Breast epithelium (tissue), 3 donors: ENCODE measurements around the gene PTGES.

ENCODE experiments used
- POLR2AphosphoS5 ChIP-seq, 3 donors: sonication (generic); formaldehyde crosslinking; IDR thresholded peaks; one replicate each; pipeline ENCODE4 v1.6.1; 2017; ENCODE audit warnings: antibody characterized with exemption in 3 of 3
- TF ChIP-seq, protein P1 (sequence below), 3 donors: fragments of 450-650 bp; IDR thresholded peaks; one replicate each; pipeline ENCODE4 v1.5.1; 2016 to 2017; ENCODE audit warnings: antibody characterized with exemption in 3 of 3, mild to moderate bottlenecking in 3 of 3, moderate library complexity in 3 of 3

DNA sequence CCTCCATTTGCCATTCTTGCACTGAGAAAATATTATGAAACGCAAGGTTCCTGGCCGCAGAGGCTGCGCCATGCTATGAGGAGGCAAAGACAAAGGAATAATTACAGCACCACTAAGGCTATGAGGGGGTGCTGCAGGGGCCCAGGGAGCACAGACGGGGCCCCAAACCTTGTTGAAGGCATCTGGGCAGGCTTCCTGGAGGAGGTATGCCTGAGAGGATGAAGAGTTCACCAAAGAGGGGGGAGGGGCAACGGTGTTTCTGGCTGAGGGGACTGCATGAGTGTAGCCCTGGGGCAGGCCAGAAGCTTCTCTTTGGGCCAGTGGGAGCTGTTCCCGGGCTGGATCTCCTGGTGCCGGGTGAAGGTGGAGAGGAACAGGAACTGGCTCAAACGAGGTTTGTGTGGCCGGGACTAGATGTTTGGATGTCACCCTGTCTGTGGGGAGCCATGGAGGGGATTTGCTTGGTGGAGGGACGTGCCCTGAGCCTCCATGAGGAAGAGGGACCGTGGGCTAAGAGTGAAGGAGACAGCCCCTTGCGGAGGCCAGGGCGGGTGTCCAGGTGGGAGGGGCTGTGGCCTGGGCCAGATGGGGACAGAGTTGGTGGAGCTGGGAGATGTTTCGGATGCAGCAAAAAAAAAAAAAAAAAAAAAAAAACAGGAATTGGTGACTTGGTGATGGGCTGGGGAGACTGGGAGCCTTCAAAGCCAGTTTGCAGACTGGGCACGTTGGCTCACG lies 28.2 kb downstream of the PTGES start:
- TF ChIP-seq, protein P1, sequence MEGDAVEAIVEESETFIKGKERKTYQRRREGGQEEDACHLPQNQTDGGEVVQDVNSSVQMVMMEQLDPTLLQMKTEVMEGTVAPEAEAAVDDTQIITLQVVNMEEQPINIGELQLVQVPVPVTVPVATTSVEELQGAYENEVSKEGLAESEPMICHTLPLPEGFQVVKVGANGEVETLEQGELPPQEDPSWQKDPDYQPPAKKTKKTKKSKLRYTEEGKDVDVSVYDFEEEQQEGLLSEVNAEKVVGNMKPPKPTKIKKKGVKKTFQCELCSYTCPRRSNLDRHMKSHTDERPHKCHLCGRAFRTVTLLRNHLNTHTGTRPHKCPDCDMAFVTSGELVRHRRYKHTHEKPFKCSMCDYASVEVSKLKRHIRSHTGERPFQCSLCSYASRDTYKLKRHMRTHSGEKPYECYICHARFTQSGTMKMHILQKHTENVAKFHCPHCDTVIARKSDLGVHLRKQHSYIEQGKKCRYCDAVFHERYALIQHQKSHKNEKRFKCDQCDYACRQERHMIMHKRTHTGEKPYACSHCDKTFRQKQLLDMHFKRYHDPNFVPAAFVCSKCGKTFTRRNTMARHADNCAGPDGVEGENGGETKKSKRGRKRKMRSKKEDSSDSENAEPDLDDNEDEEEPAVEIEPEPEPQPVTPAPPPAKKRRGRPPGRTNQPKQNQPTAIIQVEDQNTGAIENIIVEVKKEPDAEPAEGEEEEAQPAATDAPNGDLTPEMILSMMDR (IDR thresholded peaks at IDR 0.05) = no peak
- TF ChIP-seq POLR2AphosphoS5 (IDR thresholded peaks at IDR 0.05) = no peak
